GM19351 (cell line): ENCODE measurements around the gene PANK2.
"Not testable (repeated sequence)": the region's sequence is repeated elsewhere in the genome, so short reads cannot be mapped to it uniquely, and the experiment has no call there.

Experiments used
- ATAC-seq: cut with Tn5 transposase; IDR thresholded peaks from one replicate; pipeline ENCODE4 v1.9.1; 2021; ENCODE audit warnings: mild to moderate bottlenecking, moderate library complexity; ENCODE audit not compliant: unreplicated experiment

PANK2 gene

GRCh38 chr20:3869839-3870634 lies 19.1 kb upstream of the PANK2 start:
- ATAC-seq, result no peak

- no peak for ATAC-seq
Measured at GRCh38 chr20:3871550-3872265, 17.5 kb upstream of the PANK2 start.

- no peak for ATAC-seq
Measured at GRCh38 chr20:3873507-3873906, 15.7 kb upstream of the PANK2 start.

DNA sequence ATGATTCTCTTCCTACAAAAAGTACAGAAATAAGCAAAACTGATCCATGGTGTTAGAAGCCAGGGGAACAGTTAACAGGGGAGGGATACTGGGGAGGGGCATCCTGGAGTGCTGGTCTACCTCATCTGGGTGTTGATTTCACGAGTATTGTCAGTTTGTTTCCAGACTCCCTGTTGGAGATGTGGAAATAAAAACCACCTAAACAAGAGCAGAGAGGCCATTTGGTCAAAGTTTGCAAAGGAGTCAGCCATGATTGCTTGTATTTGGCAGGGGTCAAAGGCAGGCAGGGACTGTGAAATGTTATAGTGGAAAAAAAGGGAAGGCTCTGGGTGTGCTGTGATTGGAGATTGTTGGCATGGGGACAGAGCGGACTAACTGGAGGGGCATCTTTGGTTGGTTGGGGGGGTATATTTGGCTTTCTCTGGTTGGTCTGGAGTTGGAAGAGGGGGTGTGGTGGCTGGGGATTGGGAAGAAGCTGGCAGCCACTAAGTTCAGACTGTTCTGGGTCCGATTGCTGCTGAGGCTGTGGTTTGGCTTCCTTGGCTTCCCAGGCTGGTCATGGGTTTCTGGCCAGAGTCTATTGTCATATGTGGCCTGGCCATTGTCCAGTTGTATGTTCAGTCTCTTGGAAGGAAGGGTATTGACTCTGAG lies 14.9 kb upstream of the PANK2 start:
- ATAC-seq, result no peak

GRCh38 chr20:3875378-3875974 lies 13.7 kb upstream of the PANK2 start:
- ATAC-seq, result no peak

DNA sequence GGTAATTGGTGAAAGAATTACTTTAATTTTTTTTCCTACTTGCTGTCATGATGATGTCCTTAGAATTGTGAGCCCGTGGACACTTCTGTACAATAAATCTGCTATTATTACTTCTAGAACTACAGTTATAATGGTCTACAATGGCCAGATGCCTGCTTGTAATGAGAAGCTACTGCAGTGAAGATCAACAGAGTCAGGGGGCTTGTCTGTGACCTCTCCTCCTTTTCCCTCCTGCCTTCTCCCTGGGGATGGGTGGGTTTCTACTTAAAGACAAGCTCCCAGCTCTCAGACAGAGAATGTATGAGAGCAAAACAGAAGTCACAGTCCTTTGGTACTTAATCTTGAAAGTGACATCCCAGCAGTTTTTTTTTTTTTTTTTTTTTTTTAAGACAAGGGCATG lies 13.2 kb upstream of the PANK2 start:
- no peak for ATAC-seq

DNA sequence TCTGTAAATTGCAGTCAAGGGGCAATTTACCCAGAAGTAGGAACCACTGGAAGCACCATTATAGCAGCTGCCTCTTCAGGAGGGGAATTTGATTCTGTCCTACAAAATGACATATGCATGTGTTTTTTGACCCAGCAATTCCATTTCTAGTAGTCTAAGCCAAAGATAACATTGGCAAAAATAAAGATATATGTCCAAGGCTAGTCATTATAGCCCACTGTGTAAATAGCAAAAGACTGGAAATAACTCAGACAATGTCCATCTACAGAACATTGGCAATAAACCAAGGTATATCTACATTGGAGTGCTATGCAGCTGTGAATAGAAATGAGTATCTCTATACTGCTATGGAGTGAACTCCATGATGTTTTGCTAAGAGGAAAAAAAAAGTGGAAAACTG lies 12.5 kb upstream of the PANK2 start:
- ATAC-seq, result no peak

GRCh38 chr20:3878921-3879274 lies 10.3 kb upstream of the PANK2 start:
- not testable (repeated sequence) for ATAC-seq

DNA sequence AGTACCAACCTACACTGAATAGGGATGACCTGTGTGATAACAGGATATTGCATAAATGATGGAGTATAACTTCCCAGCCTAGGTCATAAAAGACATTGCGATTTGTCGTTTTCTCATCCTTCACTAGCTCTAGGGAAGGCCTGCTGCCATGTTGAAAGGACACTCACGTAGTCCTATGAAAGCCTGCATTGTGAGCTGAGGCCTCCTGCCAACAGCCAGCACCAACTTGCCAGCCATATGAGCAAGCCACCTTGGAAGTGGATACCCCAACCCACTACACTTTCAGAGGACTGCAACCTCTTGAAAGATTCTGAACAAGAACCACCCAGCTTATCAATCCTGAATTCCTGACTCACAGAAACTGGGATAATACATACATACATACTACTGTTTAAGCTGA lies 3.5 kb upstream of the PANK2 start:
- ATAC-seq, result no peak

GRCh38 chr20:3887876-3888620 lies 1.1 kb upstream of the PANK2 start:
- no peak for ATAC-seq

GRCh38 chr20:3889489-3890397 lies 556 bp downstream of the PANK2 start:
- peak; percentile 17 for ATAC-seq

DNA sequence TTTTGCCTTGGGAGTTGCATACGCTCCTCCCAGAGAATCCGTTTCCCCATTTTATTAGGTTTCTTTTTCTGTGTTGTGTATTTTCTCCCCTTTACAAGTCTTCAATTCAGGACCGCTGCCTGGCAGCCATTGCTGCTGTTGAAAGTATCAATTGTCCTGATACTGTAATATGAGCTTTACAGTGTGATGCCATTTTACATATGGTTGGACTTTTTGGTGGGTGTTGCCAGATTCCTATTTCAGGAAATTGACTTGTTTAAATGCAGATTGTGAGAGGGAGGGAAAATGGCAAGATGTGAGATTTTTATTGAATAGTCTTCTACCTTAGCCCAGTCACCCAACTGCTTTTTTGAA lies 1.2 kb downstream of the PANK2 start:
- no peak for ATAC-seq

DNA sequence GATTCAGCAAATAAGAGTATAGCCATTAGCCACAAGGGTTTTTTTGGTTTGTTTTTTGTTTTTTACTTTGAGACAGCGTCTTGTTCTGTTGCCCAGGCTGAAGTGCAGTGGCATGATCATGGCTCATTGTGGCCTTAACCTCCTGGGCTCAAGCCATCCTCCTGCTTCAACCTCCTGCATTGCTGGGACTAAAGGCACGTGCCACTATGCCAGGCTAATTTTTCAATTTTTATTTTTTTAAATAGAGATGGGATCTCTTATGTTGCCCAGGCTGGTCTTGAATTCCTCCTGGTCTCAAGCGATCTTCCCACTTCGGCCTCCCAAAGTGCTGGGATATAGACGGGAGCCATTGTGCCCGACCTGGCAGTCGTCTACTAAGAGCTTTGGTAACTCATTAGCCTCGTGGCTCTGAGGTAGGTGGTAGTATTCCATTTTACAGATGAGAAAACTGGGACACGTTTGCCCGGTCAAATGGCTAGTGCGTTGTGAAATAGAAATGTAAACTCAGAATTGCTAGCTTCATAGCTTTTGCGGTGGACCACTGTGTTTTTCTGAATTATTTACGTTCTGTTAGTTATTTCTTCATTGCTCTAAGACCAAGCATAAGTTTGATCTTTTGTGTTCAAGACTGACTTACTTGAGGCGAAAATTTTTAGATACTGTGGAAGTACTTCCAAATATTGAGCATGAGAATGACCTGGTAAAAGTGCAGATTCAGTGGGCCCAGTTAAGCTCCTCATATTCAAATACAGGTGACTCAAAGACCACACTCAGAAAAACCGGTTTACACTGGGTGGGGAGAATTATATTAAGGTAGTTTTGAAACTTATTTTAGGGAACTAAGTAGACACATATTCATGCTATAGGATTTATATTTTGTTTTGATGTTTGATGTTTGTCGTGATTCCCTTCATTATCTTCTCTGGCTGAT lies 2.1 kb downstream of the PANK2 start:
- ATAC-seq, result no peak

DNA sequence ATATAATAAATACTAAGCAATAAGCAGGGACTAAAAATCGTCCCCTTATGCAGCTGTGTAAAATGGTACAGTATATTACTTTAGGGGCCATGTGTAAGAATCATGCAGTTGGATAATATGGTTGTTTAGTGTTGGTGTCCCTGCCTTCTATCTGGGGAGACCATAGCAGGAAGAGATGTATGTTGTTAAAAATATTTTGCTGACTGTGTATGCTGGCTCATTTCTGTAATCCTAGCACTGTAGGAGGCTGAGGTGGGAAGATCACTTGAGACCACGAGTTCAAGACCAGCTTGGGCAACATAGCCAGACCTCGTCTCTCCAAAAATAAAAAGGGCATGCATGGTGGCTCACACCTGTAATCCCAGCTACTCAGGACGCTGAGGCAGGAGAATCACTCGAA lies 5.6 kb downstream of the PANK2 start:
- ATAC-seq, result no peak

GRCh38 chr20:3896302-3896701 lies 7.1 kb downstream of the PANK2 start:
- ATAC-seq, result no peak

GRCh38 chr20:3896853-3897583 lies 7.8 kb downstream of the PANK2 start:
- ATAC-seq, result no peak

GRCh38 chr20:3898181-3898580 lies 9.0 kb downstream of the PANK2 start:
- not testable (repeated sequence) for ATAC-seq

- no peak for ATAC-seq
Measured at GRCh38 chr20:3898639-3899038, 9.5 kb downstream of the PANK2 start.
